Gastrocnemius medialis (tissue), 4 donors: ENCODE data around the gene MFAP2. TPM values are rescaled to one million over a fixed set of nuclear protein-coding genes. Genes with fewer than 3 reads are reported as not detected.

Experiments
- ATAC-seq, 2 donors: fragments of 150-250 bp; one replicate each; pipeline ENCODE4 v1.9.1; 2016
- DNase-seq, 2 donors: peaks; one replicate each; pipeline ENCODE4 v3.0.0-alpha.2; 2019
- H3K27ac ChIP-seq, 4 donors: fragments of 200-600 bp; sonication (generic); 1 replicate in 1 of 4; 2 replicates in 3 of 4; pipeline ENCODE4 v1.5.1; 2016 to 2018; ENCODE audit warnings: mild to moderate bottlenecking in 2 of 4, moderate library complexity in 1 of 4
- H3K27me3 ChIP-seq, 3 donors: fragments of 200-600 bp; sonication (generic) in 2 of 3; 1 replicate in 1 of 3; 2 replicates in 2 of 3; pipeline versions ENCODE4 v1.5.1 to v1.6.0; 2016 to 2019; ENCODE audit warnings: mild to moderate bottlenecking in 1 of 3, moderate library complexity in 1 of 3
- H3K36me3 ChIP-seq, 2 donors: fragments of 200-600 bp; sonication (generic) in 1 of 2; one replicate each; pipeline ENCODE4 v1.5.1; 2017 to 2018
- H3K4me1 ChIP-seq, 2 donors: fragments of 200-600 bp; sonication (generic) in 1 of 2; one replicate each; pipeline ENCODE4 v1.5.1; 2016 to 2017; ENCODE audit warnings: mild to moderate bottlenecking in 2 of 2
- H3K4me3 ChIP-seq, 4 donors: fragments of 200-600 bp; sonication (generic) in 3 of 4; 1 replicate in 1 of 4; 2 replicates in 3 of 4; pipeline ENCODE4 v1.5.1; 2016 to 2019; ENCODE audit warnings: mild to moderate bottlenecking in 2 of 4
- H3K9me3 ChIP-seq, 3 donors: fragments of 200-600 bp; sonication (generic) in 2 of 3; 1 replicate in 1 of 3; 2 replicates in 2 of 3; pipeline ENCODE4 v1.5.1; 2016 to 2019
- CTCF ChIP-seq, 5 experiments: fragments of 450-650 bp in 3 of 5; fragments of 200-600 bp in 2 of 5; sonication (generic) in 2 of 5; IDR thresholded peaks in 4 of 5; conservative IDR thresholded peaks in 1 of 5; 1 replicate in 4 of 5; 2 replicates in 1 of 5; pipeline ENCODE4 v1.5.1; 2016 to 2019; ENCODE audit warnings: antibody characterized with exemption in 5 of 5, mild to moderate bottlenecking in 3 of 5, moderate library complexity in 3 of 5
- POLR2A ChIP-seq, 2 donors: fragments of 450-650 bp; IDR thresholded peaks; one replicate each; pipeline ENCODE4 v1.6.1; 2017; ENCODE audit warnings: antibody characterized with exemption in 2 of 2, mild to moderate bottlenecking in 2 of 2, moderate library complexity in 2 of 2
- in situ Hi-C, 4 donors: fragments of 200-750 bp; cut with MboI; loops; one replicate each; pipeline versions ENCODE4 v1.15.0 to v1.8.0; 2017; ENCODE audit warnings: low sequenced_read_pairs in 4 of 4
- intact Hi-C: fragments of 100-400 bp; cut with DNase I; formaldehyde crosslinking; loops from one replicate; pipeline ENCODE4 v1.15.1; 2023; ENCODE audit warnings: low total_unique reads
- total RNA-seq, 4 donors: library from RNA; depleted of rRNA; stranded (reverse); fragments of >200 nt; gene quantifications; one replicate each; pipeline versions ENCODE4 v1.1.0 to v1.2.3, GENCODE V29; 2016

MFAP2 gene
- total RNA-seq, 4 donors from 2014 or later = 0.34 to 1.8 (median 0.36) TPM; not detected in 1

GRCh38 chr1:17001760-17002523, 21.5 kb upstream of the MFAP2 start:
- no peak for ATAC-seq

DNA sequence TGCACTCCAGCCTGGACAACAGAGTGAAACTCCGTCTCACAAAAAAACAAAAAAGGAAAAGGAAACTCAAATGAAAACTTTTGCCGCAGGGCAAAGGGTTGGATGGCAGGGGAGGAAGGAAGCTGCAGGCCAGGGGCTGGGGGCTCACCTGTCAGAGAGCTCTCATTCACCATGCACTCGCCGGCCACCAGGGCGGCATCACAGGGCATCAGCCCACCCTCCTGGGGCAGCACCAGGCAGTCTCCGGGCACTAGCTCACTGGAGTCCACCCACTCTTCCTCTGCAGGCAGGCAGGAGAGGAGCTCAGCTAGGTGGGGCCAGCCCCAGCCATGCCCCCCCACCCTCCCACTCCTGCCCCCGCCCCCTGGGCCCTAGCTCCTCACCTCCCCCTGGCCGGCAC, 19.4 kb upstream of the MFAP2 start:
- DNase-seq (no peak), ATAC-seq (no peak)
- Histone ChIP-seq H3K9me3 (no peaks in the 10 kb centered on the region), H3K4me3 (no peak overlapping the region), H3K4me1 (no peaks in the 10 kb centered on the region), H3K27me3 (no peaks in the 10 kb centered on the region), H3K27ac (no peak overlapping the region), H3K36me3 (peaks cover 0 to 63% of the 10 kb centered on the region in 2 donors)
- in situ Hi-C loops (no loop called here), intact Hi-C loops (no loop called here)
- no peak for TF ChIP-seq POLR2A (IDR thresholded peaks at IDR 0.05)
- no peak for TF ChIP-seq CTCF (IDR thresholded peaks at IDR 0.05 in 4 of 5, conservative IDR thresholded peaks at IDR 0.05 in 1 of 5)

More at GRCh38 chr1:17001760-17002523, 21.5 kb upstream of the MFAP2 start:
- Histone ChIP-seq H3K27ac (no peak overlapping the region), H3K27me3 (no peaks in the 10 kb centered on the region), H3K4me1 (no peaks in the 10 kb centered on the region), H3K9me3 (no peaks in the 10 kb centered on the region), H3K36me3 (peaks cover 0 to 52% of the 10 kb centered on the region in 2 donors), H3K4me3 (no peak overlapping the region)
- in situ Hi-C loops = no loop called here
- intact Hi-C loops = no loop called here
- no peak for TF ChIP-seq POLR2A (IDR thresholded peaks at IDR 0.05)
- TF ChIP-seq CTCF (IDR thresholded peaks at IDR 0.05 in 4 of 5, conservative IDR thresholded peaks at IDR 0.05 in 1 of 5) = no peak
- no peak for DNase-seq

- H3K4me3 ChIP-seq = no peak overlapping the region
- no peaks in the 10 kb centered on the region for H3K27me3 ChIP-seq
- no peaks in the 10 kb centered on the region for H3K4me1 ChIP-seq
- H3K9me3 ChIP-seq = no peaks in the 10 kb centered on the region
- in situ Hi-C loops = no loop called here
- intact Hi-C loops = no loop called here
- H3K36me3 ChIP-seq = peaks cover 0 to 53% of the 10 kb centered on the region in 2 donors
- ATAC-seq (no peak), DNase-seq (no peak)
- TF ChIP-seq POLR2A (IDR thresholded peaks at IDR 0.05) = no peak
- TF ChIP-seq CTCF (IDR thresholded peaks at IDR 0.05 in 4 of 5, conservative IDR thresholded peaks at IDR 0.05 in 1 of 5) = no peak
- no peak overlapping the region for H3K27ac ChIP-seq
These were observed 18.2 kb upstream of the MFAP2 start for GRCh38 chr1:16998589-16998988.

- Histone ChIP-seq H3K27me3 (no peaks in the 10 kb centered on the region), H3K9me3 (no peaks in the 10 kb centered on the region), H3K4me1 (no peaks in the 10 kb centered on the region), H3K36me3 (peaks cover 0 to 38% of the 10 kb centered on the region in 2 donors), H3K4me3 (no peak overlapping the region), H3K27ac (no peak overlapping the region)
- ATAC-seq (no peak), DNase-seq (no peak)
- intact Hi-C loops (no loop called here), in situ Hi-C loops (no loop called here)
- no peak for TF ChIP-seq POLR2A (IDR thresholded peaks at IDR 0.05)
- no peak for TF ChIP-seq CTCF (IDR thresholded peaks at IDR 0.05 in 4 of 5, conservative IDR thresholded peaks at IDR 0.05 in 1 of 5)
These were observed 16.4 kb upstream of the MFAP2 start for GRCh38 chr1:16996845-16997244.
